ENCODE data around the gene FUT4.

GRCh38 chr11:94545264-94546161, 1.8 kb downstream of the FUT4 start:
- no peak for TF ChIP-seq EZH2 (IDR thresholded peaks at IDR 0.05; ENCODE audit: insufficient read depth, poor library complexity, severe bottlenecking)
- TF ChIP-seq EZH2phosphoT487 (IDR thresholded peaks at IDR 0.05; ENCODE audit: insufficient read depth, low read depth) = no peak
